Right ventricle myocardium inferior (tissue), 1 donor: Measurements from ENCODE around the gene PLET1. TPM values are rescaled to one million over a fixed set of nuclear protein-coding genes. Genes with fewer than 3 reads are reported as not detected.

ENCODE experiments used
- ATAC-seq: fragments of 200-7000 bp; cut with Tn5 transposase; one replicate; pipeline ENCODE4 v1.9.1; 2020; ENCODE audit warnings: mild to moderate bottlenecking, moderate library complexity
- DNase-seq: peaks from one replicate; pipeline ENCODE4 v3.0.0; 2021; ENCODE audit errors: missing footprints
- intact Hi-C: fragments of 100-400 bp; cut with DNase I; formaldehyde crosslinking; loops from one replicate; pipeline ENCODE4 v1.11.0; 2022
- total RNA-seq: library from RNA; stranded (reverse); fragmentation: NEBNext Ultra II Directional; extraction: Animal tissue kit (Norgen Biotek cat#: 25700); gene quantifications from one replicate; pipeline ENCODE4 v1.2.1, GENCODE V29; 2021
- donor health status: DM: no; HTN: yes; CAD: no; lungs with severe emphysema.

Gene PLET1
- total RNA-seq, 1 donor from 2014 or later = not detected

- intact Hi-C loops = loop anchor here (1.0 to 10.0 kb wide), 7 partner anchors 87 to 997 kb away; no protein-coding TSS in a partner anchor
- ATAC-seq = peak; percentile 93
These were observed 29.2 kb upstream of the PLET1 start for GRCh38 chr11:112289588-112290492.

DNA sequence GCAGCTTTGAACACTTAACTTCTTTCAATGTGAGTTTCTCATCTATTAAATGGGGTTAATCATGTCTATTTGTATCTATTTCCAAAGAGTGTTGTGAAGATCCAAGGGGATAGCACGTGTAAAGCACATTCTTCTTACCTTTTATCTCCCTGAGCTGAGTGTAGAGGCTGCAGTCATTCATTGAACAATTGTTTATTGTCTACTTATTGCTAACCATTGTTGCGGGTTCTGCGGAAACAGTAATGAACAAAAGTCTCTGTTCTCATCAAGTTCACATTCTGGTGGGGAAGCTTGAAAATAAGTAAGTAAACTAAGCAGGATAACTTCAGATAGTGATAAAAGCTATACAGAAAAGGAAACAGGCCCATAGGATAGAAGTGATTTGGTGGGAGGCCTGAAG, 27.4 kb upstream of the PLET1 start:
- ATAC-seq = no peak
- DNase-seq = no peak

More at GRCh38 chr11:112289588-112290492, 29.2 kb upstream of the PLET1 start:
- DNase-seq = peak; percentile 94

GRCh38 chr11:112285841-112286311, 25.2 kb upstream of the PLET1 start:
- ATAC-seq (no peak), DNase-seq (no peak)
- intact Hi-C loops = no loop called here

More for the DNA sequence above, 27.4 kb upstream of the PLET1 start:
- intact Hi-C loops = no loop called here

DNA sequence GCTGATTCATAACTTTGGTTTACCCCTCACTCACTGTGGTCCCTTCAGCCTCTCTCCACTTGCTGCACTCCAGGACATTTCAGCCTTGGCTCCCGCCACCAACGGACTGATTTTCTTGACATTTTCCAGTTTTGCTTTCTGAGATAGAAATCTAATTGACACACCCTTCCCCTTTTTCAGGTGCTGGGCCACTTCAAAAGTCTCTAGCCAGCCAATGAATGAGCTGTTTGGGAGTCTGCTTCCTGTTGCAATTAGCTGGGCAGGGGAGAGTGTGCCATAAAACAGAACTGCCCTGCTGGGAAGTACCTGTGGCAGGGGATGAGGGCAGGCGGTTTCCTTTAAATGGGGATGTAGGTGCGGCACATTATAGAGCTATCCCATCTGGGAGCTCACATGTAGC, 21.1 kb upstream of the PLET1 start:
- intact Hi-C loops = loop anchor here (5.0 kb wide), 1 partner anchor 169 kb away; no protein-coding TSS in a partner anchor
- DNase-seq = no peak

DNA sequence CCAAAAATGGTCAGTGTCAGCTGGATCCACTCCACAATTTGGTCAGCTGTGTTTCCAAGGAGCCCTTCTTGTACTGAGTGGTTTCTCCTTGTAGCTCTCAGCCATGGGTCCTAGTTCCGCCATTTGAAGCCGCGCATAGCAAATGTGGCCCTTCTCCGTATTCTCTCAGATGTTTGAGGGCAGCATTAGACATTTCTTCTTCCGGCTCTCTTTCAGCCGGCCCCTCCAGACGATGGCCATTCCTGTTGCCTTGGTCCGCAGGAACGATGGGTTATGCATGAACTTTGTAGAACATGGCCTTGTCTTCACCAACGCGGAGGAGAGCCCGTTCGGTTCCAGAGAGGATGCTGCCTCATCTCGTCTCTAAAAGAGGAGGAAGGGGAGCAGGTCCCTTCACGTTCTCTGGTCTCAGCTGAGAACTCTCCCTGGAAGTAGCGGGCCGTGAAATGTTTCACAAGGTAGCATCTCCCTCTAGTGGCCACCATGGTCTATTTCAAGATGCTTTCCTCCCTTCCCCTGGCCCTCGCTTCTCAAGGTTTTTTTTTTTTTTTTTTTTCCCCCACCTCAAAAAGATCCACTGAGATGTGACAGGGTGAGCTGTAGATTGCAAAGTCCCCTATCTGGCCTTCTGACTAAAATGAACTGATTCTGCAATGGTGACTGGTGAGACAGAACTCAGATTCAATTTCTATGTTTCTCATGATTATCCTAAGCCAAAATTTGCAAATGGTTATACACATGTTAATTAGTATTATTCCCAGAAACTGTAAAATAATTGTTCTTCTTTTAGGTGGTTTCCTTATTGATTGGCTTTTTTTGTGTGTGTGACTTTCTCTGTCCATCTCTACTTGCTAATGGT, 19.8 kb upstream of the PLET1 start:
- ATAC-seq = peak; percentile 88
- DNase-seq = no peak
- intact Hi-C loops = loop anchor here (1.0 to 5.0 kb wide), 2 partner anchors 61 to 168 kb away; no protein-coding TSS in a partner anchor

More for the DNA sequence above, 21.1 kb upstream of the PLET1 start:
- no peak for ATAC-seq

DNA sequence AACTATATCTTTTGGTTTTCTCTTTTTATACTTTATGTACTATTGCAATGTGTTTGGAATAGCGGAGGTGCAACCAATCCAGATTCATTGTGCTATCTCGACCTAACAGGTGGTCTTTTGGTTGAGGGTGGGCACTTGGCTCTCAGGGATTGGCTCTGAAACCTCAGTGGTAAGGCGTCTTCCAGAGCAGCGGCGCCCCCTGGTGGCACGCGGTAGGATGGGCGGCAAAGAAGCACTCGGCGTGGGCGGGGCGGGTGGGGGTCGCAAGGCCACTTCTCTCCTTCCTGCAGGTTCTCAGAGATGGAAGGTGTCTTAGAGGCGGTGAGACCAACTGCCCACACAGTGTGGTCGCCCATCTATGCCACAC, 19.2 kb upstream of the PLET1 start:
- ATAC-seq (peak; percentile 83), DNase-seq (peak; percentile 90)
- intact Hi-C loops = loop anchor here (1.0 to 5.0 kb wide), 2 partner anchors 61 to 168 kb away; no protein-coding TSS in a partner anchor

GRCh38 chr11:112278803-112279202, 18.1 kb upstream of the PLET1 start:
- ATAC-seq = no peak
- no peak for DNase-seq
- intact Hi-C loops = no loop called here

DNA sequence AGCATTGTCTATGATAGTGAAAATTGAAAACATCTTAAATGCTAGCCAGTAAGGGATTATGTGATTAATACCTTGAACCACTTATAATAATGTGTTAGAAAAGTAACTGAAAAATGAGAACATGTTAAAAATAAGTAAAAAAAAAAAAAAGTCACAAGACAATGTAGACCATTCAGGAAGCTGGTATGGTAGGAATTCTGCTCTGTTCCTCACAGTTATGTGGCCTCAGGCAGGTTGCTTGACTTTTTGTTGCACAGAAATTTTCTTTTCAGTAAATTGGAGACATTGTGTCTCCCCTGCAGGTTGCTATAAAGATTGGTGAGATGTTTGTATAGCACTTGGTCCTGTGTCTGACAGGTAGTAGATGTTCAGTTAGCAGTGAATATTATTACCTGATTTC, 17.3 kb upstream of the PLET1 start:
- intact Hi-C loops = no loop called here
- ATAC-seq (no peak), DNase-seq (no peak)

- intact Hi-C loops = no loop called here
- DNase-seq = no peak
- ATAC-seq = no peak
These were observed 16.4 kb upstream of the PLET1 start for GRCh38 chr11:112277029-112277428.

DNA sequence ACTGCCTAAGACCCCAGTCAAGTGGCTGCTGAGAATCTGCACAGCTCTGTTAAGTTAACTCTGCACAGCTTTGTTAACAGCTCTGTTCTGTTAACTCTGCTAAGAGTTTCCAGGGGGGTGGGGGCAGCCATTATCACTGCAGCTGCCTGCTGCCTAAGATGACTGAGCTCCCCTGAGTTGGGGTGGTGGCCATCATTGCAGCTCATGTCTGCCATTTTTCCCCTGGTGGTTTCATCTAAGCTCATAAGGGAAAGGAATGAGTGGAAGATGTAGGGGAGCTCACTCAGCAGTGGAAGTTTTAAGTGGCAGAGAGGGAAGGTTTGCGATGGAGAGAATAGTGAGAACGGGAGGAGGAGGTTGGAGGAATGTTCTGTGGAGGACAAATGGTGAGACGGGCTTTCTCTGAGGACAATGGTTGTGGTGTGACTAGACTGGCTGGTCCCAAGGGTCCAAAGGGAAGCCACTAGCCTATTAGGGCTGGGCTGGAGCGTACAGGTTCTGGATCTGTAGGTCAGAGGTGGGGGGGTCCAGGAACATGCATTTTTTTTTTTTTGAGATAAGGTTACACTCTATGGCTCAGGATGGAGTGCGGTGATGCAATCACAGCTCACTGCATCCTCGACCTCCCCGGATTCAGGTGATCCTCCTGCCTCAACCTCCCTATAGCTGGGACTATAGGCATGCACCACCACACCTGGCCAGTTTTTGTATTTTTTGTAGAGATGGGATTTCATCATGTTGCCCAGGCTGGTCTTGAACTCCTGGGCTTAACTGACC, 13.5 kb upstream of the PLET1 start:
- intact Hi-C loops = no loop called here
- no peak for ATAC-seq
- no peak for DNase-seq

GRCh38 chr11:112273066-112273465, 12.4 kb upstream of the PLET1 start:
- DNase-seq (no peak), ATAC-seq (no peak)
- intact Hi-C loops = no loop called here

- intact Hi-C loops = no loop called here
- DNase-seq = no peak
- ATAC-seq = no peak
These were observed 10.6 kb upstream of the PLET1 start for GRCh38 chr11:112271242-112271641.

- ATAC-seq = no peak
- DNase-seq = no peak
- intact Hi-C loops = no loop called here
These were observed 10.0 kb upstream of the PLET1 start for GRCh38 chr11:112270551-112271180.

DNA sequence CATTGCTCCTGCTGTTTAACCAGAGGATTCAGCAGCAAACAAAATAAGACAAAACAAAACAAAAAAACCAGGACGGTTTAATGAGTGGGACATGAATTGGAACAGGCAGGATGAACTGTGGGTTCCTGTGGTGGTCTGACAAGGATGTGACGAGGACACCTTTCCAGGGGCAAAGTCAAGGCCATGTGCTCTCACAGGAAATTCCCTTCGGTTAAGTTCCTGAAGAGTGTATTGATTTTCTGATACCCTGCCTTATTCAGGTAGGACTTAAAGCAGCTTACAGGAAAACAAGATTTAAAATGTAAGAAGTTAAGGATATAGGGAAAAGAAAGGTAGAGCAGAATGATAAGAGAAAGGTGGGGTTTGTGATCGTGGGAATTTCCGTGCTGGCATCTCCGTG, 8.5 kb upstream of the PLET1 start:
- DNase-seq = no peak
- intact Hi-C loops = no loop called here
- ATAC-seq = no peak

- intact Hi-C loops = no loop called here
- ATAC-seq (no peak), DNase-seq (no peak)
These were observed 7.7 kb upstream of the PLET1 start for GRCh38 chr11:112268406-112268805.

DNA sequence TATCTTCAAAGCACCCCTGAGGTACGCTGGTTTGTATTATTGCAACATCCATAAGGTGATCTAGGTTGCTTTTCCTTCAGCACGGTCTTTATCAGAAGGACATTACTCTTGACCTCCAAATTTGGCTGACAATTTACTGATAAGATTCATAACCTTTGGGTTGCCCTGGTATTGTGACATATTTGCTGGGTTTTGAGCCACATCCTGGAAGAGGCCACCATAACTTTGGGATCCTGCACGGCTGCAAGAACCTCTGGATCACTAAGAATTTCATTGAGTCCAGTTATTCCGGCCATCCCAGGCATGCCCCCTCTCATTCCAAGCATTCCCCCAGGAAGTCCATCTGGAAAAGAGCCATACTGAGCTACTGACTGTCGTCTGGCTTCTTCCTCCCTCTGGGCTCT, 6.5 kb upstream of the PLET1 start:
- ATAC-seq = no peak
- no peak for DNase-seq
- intact Hi-C loops = no loop called here

DNA sequence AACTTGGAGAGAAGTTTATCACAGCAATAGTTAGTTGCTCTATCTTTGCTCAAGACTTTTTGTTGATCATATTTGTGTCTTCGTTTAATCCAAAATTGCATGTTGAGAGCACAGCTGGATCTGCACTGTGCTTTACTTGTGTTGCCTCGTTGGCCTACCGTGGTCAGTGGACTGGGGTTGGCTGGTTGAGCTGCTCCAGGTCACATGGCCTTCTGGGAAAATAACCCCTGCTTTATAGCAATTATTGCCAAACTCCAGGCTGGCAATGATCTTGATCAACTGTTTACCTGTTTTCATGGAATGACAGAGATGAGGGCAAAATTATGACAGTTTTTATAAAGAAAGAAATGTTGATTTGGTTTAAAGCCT, 5.7 kb upstream of the PLET1 start:
- intact Hi-C loops = no loop called here
- peak; percentile 51 for ATAC-seq
- DNase-seq = no peak

DNA sequence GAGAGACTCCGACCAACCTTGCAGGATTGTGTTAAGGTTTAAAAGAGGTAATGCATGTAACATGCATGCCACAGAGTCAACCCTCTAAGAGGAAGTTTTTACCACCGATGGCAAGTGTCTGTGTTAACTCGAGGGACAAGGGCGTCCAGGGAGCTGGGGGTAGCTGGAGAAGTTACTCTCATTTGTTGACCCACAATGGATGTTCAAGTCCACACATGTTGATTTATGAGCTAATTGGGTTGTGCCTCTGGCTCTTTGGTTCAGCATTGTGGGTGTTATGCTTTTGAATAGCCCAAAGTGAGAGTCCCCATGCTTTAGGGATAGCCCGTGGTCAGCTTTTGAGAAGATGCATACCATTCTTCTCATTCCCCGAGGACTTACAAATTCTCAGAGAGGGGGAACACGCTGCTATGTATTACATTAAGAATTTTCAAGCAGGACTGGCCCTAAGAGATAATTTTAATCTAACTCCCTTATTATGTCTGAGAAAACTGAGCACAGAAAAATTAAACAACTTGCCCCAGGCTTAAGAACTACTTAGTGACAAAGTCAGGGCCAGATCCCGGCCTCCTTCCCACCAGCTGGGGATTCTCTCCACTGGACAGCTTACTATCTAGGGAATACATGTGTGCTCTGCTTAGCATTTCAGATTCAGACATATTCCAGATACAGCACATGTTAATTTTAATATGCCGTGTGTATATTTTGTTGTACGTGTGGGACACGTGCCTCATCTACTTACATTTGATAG, 5.2 kb upstream of the PLET1 start:
- intact Hi-C loops = no loop called here
- no peak for DNase-seq
- ATAC-seq = peak; percentile 87
